GM19099 (cell line): ENCODE results near the gene CCDC74A.

Experiments
- POLR2A ChIP-seq: IDR thresholded peaks from 3 replicates; pipeline ENCODE4 v1.6.1; 2011; ENCODE audit warnings: low read depth; ENCODE audit not compliant: insufficient read length; ENCODE audit errors: extremely low read depth

CCDC74A gene

DNA sequence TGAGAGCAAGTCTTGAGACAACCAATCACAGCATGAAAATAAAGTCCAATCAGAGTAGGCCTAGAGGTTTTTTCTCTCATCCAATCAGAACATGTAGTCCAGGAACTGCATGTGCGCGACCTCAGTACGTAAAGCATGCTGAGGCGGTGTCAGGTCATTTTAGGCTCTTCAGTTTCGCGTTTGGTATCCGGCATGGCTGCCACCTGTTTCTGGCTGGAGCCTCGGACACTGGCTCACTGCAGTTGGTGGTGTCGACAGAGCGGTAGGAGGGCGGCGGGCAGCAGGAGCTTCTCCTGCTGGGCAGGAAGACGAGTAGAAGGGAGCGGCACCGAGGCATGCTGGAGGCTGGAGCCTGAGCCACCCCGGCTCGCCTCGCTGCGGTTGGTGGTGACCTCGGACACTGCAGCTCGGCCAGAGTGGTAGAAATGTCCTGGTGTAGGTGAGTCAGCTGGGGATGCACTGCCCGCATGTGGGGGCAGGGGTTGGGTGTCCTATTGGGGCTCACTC lies 15.8 kb downstream of the CCDC74A start:
- TF ChIP-seq POLR2A: no peak

DNA sequence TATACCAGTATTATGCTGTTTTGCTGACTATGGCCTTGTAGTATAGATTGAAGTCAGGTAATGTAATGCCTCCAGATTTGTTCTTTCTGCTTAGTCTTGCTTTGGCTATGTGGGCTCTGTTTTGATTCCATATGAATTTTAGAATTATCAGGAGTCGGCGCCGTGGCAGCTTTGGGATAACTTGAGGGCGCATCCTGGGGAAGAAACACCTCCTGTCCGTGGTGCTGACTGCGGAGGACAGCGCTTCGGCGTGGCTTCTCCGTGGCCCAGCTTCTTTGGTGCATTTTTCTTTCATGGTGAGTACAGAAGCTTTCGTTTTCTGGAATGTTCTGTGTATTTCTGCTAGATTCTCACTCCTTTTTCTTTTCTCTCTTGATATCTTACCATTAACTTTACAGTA lies 25.2 kb downstream of the CCDC74A start:
- TF ChIP-seq POLR2A: no peak

DNA sequence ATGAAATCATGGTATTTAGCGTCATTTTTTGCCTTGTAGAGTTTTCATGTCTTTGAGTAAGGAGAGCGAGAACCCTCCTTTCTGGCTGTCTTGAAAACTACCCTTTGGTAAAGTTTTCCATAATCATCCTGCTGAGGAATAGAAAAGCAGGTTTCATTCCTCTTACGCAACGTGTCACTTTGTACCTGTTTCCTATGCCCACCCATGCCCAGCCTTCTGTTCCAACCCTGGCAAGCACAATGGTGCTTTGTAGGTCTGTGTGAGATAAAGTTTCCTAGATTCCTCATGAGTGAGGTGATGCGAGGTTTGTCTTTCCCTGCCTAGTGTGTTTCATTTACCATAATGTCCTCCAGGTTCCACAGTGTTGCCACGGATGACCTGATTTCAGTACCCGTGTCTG lies 29.3 kb downstream of the CCDC74A start:
- TF ChIP-seq POLR2A: no peak

DNA sequence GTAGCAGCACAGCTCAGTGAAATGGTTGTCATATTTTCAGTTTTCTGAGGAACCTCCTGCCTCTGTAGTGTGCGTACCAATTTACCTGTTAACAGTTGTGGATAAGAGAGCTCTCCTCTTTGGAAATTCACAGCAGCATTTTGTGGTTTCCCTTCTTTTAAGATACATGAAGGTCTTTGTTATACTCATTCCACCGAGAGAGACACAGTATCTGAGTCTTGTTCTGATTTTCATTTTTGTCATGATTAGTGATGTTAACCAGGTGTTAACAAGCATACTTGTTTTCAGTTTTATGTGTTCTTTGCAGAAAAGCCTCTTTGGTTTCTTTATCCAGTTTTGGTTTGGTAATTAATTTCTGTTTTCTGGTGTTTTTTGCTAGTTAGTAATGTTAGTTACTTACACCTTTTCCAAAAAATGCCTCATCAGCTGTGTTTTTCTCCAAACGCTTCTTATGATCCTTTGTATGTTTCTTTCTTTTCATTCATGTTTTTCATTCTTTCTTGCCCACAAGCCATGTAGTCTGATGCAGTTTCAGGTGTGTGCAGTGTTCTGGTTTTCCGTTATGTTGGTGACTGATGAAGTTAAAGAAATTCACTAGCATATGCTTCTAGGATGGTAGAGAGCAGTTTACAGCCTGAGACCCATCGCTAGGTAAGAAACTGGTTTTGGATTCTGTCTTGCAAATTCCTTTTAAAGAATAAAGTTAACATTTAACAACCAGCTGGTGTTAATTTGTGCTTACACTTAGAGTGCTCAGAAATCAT lies 30.1 kb downstream of the CCDC74A start:
- TF ChIP-seq POLR2A: no peak

DNA sequence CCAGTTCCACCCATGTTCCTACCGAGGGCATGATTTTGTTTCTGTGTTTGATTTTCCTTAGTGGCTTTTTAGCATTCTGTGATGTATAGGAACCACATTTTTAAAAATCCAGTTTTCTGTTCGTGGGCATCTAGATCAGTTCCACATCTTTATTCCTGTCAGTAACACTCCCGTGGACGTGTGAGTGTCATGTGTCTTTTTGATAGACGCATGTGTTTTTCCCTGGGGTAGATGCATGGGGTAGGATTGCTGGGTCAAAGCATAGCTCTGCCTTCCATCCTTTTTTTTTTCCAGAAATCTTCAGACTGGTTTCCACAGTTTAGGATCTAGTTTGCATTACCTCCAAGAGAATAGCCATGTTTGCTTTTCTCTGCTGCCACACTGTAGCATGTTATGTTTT lies 38.7 kb downstream of the CCDC74A start:
- TF ChIP-seq POLR2A: no peak

DNA sequence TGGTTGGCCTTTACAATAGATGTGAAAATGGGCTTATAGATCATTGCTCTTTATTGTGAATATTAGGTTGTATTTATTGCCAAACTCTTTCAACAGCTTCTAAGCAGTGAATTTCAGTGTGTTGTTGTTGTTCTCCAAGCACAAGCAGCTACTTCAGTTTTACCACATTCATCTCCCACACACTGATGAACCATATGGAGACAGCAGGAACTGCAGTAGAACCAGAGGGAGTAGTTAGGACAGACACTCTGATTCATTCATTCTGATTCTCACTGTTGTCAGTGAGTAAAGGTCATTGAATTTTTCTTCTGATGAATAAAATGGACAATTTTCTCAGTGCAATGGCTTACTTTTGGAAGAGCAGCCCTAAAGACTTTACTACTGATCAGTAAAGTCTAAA lies 40.2 kb downstream of the CCDC74A start:
- no peak for TF ChIP-seq POLR2A

DNA sequence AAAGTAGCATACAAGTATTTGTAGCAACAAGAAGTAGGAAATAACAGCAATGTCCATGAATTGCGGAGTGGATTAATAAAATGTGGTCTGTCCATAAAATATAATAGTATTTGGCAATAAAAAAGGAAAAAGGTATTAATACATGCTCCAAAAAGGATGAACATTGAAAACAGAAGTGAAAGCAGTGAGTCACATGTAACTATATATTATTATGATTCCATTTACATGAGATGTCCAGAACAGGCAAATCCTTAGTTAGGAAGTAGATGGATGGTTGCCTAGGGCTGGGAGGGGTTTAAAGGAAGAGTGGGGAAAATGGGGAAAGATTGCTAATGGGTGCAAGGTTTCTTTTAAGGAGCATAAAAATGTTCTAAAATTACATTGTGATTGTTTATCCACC lies 44.5 kb downstream of the CCDC74A start:
- TF ChIP-seq POLR2A: no peak

DNA sequence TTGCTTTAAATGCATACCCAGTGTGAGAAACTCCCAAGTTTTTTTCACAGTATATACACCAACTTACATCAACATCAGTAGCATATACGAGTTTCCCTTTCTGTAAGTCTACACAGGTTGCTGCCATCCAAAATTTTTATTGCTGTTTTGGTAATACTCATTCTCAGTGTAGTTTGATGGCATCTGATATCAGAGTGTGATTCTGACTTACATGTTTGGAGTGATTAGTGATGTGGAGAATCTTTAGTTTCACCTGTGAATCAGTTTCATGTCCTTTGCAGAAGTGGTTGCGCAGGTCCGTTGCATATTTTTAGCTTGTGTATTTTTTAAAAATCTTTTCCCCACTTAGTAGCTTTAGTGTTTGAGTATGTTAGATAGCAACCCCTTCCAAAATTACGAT lies 50.1 kb downstream of the CCDC74A start:
- TF ChIP-seq POLR2A: no peak

DNA sequence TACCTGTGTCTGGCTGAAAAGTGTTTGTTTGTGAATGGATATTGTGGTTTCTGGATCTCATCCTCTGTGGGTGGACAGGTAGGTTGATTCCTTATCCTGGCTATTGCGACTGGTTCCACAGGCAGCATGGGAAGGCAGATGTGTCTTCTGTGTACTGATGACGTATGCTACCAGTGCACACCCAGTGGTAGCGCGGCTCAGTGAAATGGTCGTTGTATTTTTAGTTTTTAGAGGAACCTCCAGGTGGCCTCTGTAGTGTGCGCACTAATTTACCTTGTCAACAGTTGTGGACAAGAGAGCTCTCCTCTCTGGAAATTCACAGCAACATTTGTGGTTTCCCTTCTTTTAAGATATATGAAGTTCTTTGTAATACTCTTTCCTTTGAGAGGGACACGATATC lies 52.5 kb downstream of the CCDC74A start:
- no peak for TF ChIP-seq POLR2A
